Central memory CD4-positive, alpha-beta T cell (primary cell): Measurements from ENCODE around the gene BTK.
"Not testable (repeated sequence)": the region's sequence is repeated elsewhere in the genome, so short reads cannot be mapped to it uniquely, and the experiment has no call there.

Experiments
- DNase-seq: peaks from one replicate; pipeline ENCODE4 v3.0.0; 2022

Gene BTK

DNA sequence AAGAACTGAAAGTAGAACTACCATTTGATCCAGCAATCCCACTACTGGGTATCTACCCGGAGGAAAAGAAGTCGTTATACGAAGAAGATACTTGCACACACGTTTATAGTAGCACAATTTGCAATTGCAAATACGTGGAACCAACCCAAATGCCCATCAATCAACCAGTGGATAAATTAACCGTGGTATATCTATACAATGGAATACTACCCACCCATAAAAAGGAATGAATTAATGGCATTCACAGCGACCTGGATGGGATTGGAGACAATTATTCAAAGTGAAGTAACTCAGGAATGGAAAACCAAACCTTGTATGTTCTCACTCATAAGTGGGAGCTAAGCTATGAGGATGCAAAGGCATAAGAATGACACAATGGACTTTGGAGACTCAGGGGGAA lies 51.7 kb downstream of the BTK start:
- DNase-seq, result not testable (repeated sequence)

DNA sequence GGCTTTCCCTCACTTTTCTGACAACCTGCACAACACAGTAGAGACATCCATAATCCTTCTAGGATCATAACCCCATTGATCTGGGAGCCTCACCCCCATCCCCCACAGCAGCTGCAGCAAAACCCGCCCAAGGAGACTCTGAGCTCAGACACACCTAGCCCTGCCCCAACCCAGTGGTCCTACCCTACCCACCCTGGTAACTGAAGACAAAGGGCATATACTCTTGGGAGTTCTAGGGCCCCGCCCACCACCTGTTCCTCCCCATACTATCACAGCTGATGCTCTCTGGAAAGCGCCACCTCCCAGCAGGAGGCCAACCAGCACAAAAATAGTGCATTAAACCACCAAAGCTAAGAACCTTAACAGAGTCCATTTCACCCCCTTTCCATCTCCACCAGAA lies 59.4 kb downstream of the BTK start:
- not testable (repeated sequence) for DNase-seq

DNA sequence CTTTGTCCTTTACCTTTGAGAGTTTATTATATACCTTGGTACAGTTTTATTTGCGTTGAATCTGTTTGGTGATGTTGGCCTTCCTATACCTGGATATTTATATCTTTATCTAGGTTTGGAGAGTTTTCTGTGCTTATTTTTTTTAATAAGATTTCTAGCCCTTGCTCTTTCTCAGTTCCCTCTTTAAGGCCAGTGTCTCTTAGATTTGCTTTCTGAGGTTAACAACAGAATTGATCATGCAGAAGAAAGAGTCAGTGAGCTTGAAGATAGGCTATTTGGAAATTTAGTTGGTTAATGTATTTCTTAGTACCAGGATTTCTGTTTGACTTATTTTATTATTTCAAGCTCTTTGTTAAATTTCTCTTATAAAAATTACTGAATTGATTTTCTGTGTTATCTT lies 82.2 kb downstream of the BTK start:
- DNase-seq, result no peak
